Measurements from ENCODE around the gene PRAMEF27.
"Not testable (repeated sequence)": the region's sequence is repeated elsewhere in the genome, so short reads cannot be mapped to it uniquely, and the experiment has no call there.

The PRAMEF27 gene

DNA sequence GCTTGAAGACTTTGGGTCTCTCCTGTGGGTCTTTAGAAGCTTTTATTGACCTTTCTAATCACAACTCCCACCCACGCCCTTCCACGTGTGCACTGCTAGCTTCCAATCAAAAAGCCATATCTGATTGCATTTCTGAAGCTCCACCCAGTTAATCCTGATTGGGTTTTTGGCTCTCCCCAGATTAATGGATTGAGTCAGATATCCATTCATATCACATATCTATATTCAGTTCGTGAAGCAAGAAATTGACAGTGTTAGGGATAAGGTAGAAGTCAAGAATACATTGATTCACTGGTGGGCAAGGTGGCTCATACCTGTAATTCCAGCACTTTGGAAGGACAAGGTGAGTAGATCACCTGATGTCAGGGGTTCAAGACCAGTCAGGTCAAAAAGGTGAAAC, at the start of gene PRAMEF27:
PRAMEF27 (minus strand) TSS at position 101 of the 400 bp plus-strand sequence. CDS start 2,916 bp downstream, outside the sequence.
- not testable (repeated sequence) for DNase-seq

DNA sequence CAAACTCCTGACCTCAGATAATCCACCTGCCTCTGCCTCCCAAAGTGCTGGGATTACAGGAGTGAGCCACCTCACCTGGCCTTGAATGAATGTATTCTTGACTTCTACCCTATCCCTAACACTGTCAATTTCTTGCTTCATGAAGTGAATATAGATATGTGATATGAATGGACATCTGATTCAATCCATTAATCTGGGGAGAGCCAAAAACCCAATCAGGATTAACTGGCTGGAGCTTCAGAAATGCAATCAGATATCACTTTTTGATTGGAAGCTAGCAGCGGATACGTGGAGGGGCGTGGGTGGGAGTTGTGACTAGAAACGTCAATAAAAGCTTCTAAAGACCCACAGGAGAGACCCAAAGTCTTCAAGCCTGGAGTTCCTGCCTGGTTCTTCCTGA, 14.1 kb upstream of the PRAMEF27 start, which contains the start of gene PRAMEF25:
PRAMEF25 (plus strand) TSS at position 301 of the 400 bp plus-strand sequence. CDS start 2,920 bp downstream, outside the sequence.
- DNase-seq = not testable (repeated sequence)

DNA sequence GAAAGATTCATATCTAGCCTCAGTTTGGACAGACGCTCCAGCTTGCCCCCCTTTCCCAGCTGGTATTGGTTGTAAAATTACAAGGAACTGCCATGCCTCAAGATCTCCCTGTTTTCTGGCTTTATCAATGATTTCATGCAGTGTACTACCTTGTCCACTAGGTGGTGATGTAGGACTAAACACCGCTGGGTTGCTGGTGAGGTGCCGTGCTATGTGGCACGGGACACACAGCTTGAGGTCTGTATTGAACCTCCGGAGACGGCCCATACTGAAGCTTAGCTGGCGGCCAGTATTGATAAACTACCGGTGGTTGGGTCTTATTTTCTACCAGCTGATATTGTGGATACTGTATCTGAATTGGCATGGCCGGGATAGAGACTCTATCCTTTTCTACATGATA, 36.5 kb downstream of the PRAMEF27 start:
- not testable (repeated sequence) for DNase-seq

DNA sequence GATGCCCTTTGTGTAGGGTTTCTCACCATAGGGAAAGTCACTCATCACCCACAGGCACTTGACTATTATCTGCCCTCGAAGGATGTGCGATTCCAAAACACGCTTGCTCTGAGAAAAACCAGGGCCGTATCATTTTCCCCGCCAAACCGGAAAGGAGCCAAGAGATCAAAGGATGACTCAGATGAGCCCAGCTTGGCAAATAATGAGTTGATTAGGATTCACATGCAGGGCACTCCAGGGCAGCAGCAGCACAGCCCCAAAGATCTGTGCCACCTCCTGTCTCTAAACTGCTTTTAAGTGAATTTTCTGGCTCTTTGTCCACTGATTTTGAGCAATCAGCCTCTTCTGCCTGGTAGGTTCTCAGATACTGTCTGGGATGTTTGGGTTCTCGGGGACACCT, 44.4 kb downstream of the PRAMEF27 start:
- not testable (repeated sequence) for DNase-seq

DNA sequence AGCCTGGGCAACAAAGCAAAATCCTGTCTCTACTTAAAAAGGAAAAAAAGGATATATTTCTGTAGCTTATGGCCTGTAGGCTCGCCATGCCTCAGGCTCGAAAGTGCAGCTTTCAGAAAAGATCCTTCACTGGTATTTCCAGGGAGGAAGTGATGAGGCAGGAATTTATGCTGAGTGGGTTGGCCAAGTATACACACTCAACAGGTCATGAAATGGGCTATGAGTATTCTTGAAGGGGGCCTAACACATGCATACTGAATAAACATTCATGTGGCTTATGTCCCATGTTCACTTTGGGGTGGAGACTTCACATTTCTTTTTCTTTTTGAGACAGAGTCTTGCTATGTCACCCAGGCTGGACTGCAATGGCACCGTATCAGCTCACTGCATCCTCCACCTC, 47.0 kb downstream of the PRAMEF27 start:
- not testable (repeated sequence) for DNase-seq

DNA sequence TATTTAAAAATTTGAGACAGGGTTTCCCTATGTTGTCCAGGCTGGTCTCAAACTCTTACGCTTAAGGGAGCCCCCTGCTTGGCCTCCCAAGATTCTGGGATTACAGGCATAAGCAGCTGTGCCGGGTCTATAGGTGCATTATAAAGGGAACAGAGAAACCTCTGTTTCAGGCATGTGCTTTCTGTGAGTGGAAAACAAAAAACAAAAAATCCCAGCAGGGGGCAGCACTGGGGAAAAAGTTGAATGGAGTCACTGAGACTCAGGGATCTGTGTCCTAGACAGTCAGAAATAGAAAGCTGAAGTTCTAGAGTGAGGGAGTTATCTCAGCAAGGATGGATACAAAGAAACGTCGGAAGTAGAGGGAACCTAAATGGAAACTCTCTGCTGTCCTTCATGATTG, 50.6 kb downstream of the PRAMEF27 start:
- DNase-seq = not testable (repeated sequence)

All from NCI-H1092 (cell line).